Motor neuron (in vitro differentiated cells): ENCODE results near the gene EPO. TPM values are rescaled to one million over a fixed set of nuclear protein-coding genes. Genes with fewer than 3 reads are reported as not detected.

Experiments
- total RNA-seq, 8 experiments: library from RNA; unstranded; fragments of 300-600 nt; gene quantifications; 2 replicates each; pipeline versions ENCODE4 v1.2.3 to v1.2.4, GENCODE V29; 2022

EPO gene
- total RNA-seq, 8 experiments from 2014 or later = 0.11 TPM; not detected in 7

Other genes starting within 250 kb of the EPO start
- 10 to 100 TPM in 7 of 8 experiments, 1 to 10 TPM in 1; 9.9 to 44.4 (median 22.0) TPM for gene TSC22D4, start 241.3 kb upstream of the EPO start, total RNA-seq
- 10 to 100 TPM in 5 of 8 experiments, 1 to 10 TPM in 1, under 1 TPM in 2; 0.81 to 30.0 (median 14.4) TPM for gene NYAP1, start 236.5 kb upstream of the EPO start, total RNA-seq
- gene AGFG2, start 181.3 kb upstream of the EPO start, total RNA-seq = 10 to 100 TPM in 4 of 8 experiments, 1 to 10 TPM in 4; 2.7 to 22.3 (median 7.5) TPM
- gene SAP25, start 146.6 kb upstream of the EPO start, total RNA-seq = 1 to 10 TPM in 4 of 8 experiments, under 1 TPM in 3, not detected in 1; 0.43 to 2.8 (median 1.0) TPM
- gene LRCH4, start 134.3 kb upstream of the EPO start, total RNA-seq = 10 to 100 TPM in 5 of 8 experiments, 1 to 10 TPM in 3; 9.1 to 24.3 (median 18.6) TPM
- 1 to 10 TPM in 3 of 8 experiments, under 1 TPM in 5; 0.25 to 1.9 (median 0.75) TPM for gene FBXO24, start 134.1 kb upstream of the EPO start, total RNA-seq
- gene PCOLCE, start 118.1 kb upstream of the EPO start, total RNA-seq = 100 to 1,000 TPM in 4 of 8 experiments, 10 to 100 TPM in 1, 1 to 10 TPM in 3; 3.0 to 369 (median 86.9) TPM
- gene MOSPD3, start 107.9 kb upstream of the EPO start, total RNA-seq = 10 to 100 TPM in 7 of 8 experiments, 1 to 10 TPM in 1; 9.5 to 20.5 (median 15.2) TPM
- 1 to 10 TPM in 6 of 8 experiments, under 1 TPM in 2; 0.54 to 3.9 (median 2.5) TPM for gene TFR2, start 78.9 kb upstream of the EPO start, total RNA-seq
- 10 to 100 TPM in 5 of 8 experiments, not detected in 3; 29.4 to 51.9 (median 38.1) TPM for gene ACTL6B, start 64.0 kb upstream of the EPO start, total RNA-seq
- gene GNB2, start 46.7 kb upstream of the EPO start, total RNA-seq = 100 to 1,000 TPM; 141 to 235 (median 188) TPM
- 10 to 100 TPM; 10.6 to 40.7 (median 19.1) TPM for gene GIGYF1, start 26.2 kb upstream of the EPO start, total RNA-seq
- gene POP7, start 14.3 kb upstream of the EPO start, total RNA-seq = 10 to 100 TPM; 32.0 to 59.6 (median 38.6) TPM
- gene ZAN, start 13.1 kb downstream of the EPO start, total RNA-seq = under 1 TPM in 6 of 8 experiments, not detected in 2; 0.04 to 0.24 (median 0.14) TPM
- 10 to 100 TPM in 5 of 8 experiments, 1 to 10 TPM in 3; 3.5 to 49.9 (median 17.1) TPM for gene EPHB4, start 107.1 kb downstream of the EPO start, total RNA-seq
- 10 to 100 TPM in 4 of 8 experiments, 1 to 10 TPM in 4; 6.8 to 29.3 (median 11.9) TPM for gene SLC12A9, start 132.2 kb downstream of the EPO start, total RNA-seq
- 10 to 100 TPM in 5 of 8 experiments, 1 to 10 TPM in 3; 3.0 to 90.1 (median 22.4) TPM for gene TRIP6, start 146.9 kb downstream of the EPO start, total RNA-seq
- 100 to 1,000 TPM in 3 of 8 experiments, 10 to 100 TPM in 5; 28.4 to 149 (median 57.0) TPM for gene SRRT, start 154.6 kb downstream of the EPO start, total RNA-seq
- 1 to 10 TPM; 2.4 to 5.2 (median 2.9) TPM for gene UFSP1, start 169.2 kb downstream of the EPO start, total RNA-seq
- 10 to 100 TPM in 4 of 8 experiments, 1 to 10 TPM in 4; 1.3 to 64.5 (median 13.4) TPM for gene ACHE, start 175.4 kb downstream of the EPO start, total RNA-seq
- 1 to 10 TPM in 2 of 8 experiments, under 1 TPM in 5, not detected in 1; 0.11 to 2.2 (median 0.72) TPM for gene MUC3A, start 229.1 kb downstream of the EPO start, total RNA-seq
- 1 to 10 TPM in 7 of 8 experiments, under 1 TPM in 1; 0.43 to 9.6 (median 1.9) TPM for gene MUC12, start 249.1 kb downstream of the EPO start, total RNA-seq